Mucosa of stomach (tissue), 1 donor: ENCODE measurements around the gene STK16.

ENCODE experiments used
- H3K27me3 ChIP-seq: one replicate; pipeline ENCODE4 v1.7.0; 2013; ENCODE audit warnings: mild to moderate bottlenecking, low read length; ENCODE audit not compliant: control insufficient read depth, insufficient read depth
- H3K36me3 ChIP-seq: one replicate; pipeline ENCODE4 v1.7.0; 2013; ENCODE audit warnings: low read length; ENCODE audit not compliant: control insufficient read depth, insufficient read depth
- H3K4me1 ChIP-seq: one replicate; pipeline ENCODE4 v1.7.0; 2013; ENCODE audit warnings: mild to moderate bottlenecking, low read length; ENCODE audit not compliant: control insufficient read depth, insufficient read depth
- H3K4me3 ChIP-seq: one replicate; pipeline ENCODE4 v1.7.0; 2013; ENCODE audit warnings: low read length
- H3K9ac ChIP-seq: one replicate; pipeline ENCODE4 v1.7.0; 2013; ENCODE audit warnings: mild to moderate bottlenecking, low read length, moderate library complexity
- H3K9me3 ChIP-seq: one replicate; pipeline ENCODE4 v1.7.0; 2013; ENCODE audit warnings: mild to moderate bottlenecking, low read length, moderate library complexity; ENCODE audit not compliant: control insufficient read depth
- donor health status: Pancreatic carcinoma.

The STK16 gene

GRCh38 chr2:219269362-219270054 is 24.2 kb downstream of the STK16 start:
- H3K27me3 ChIP-seq, result peaks cover 5% of the 10 kb centered on the region

GRCh38 chr2:219270055-219270372 is 24.7 kb downstream of the STK16 start:
- H3K27me3 ChIP-seq, result peaks cover 5% of the 10 kb centered on the region
- H3K4me1 ChIP-seq, result peaks cover 7% of the 10 kb centered on the region
- H3K4me3 ChIP-seq, result no peak overlapping the region
- no peaks in the 10 kb centered on the region for H3K36me3 ChIP-seq
- no peaks in the 10 kb centered on the region for H3K9me3 ChIP-seq
- H3K9ac ChIP-seq, result no peak overlapping the region

More at GRCh38 chr2:219269362-219270054, 24.2 kb downstream of the STK16 start:
- Histone ChIP-seq H3K9me3 (no peaks in the 10 kb centered on the region), H3K4me3 (no peak overlapping the region), H3K4me1 (peaks cover 7% of the 10 kb centered on the region), H3K9ac (no peak overlapping the region), H3K36me3 (no peaks in the 10 kb centered on the region)

- H3K27me3 ChIP-seq, result peaks cover 5% of the 10 kb centered on the region
- H3K9me3 ChIP-seq, result no peaks in the 10 kb centered on the region
- H3K4me3 ChIP-seq, result no peak overlapping the region
- peaks cover 7% of the 10 kb centered on the region for H3K4me1 ChIP-seq
- no peaks in the 10 kb centered on the region for H3K36me3 ChIP-seq
- no peak overlapping the region for H3K9ac ChIP-seq
Measured at GRCh38 chr2:219271021-219271420, 25.7 kb downstream of the STK16 start.

- Histone ChIP-seq H3K36me3 (no peaks in the 10 kb centered on the region), H3K4me1 (peaks cover 7% of the 10 kb centered on the region), H3K27me3 (peaks cover 5% of the 10 kb centered on the region), H3K9ac (no peak overlapping the region), H3K4me3 (no peak overlapping the region), H3K9me3 (no peaks in the 10 kb centered on the region)
Measured at GRCh38 chr2:219272356-219272755, 27.1 kb downstream of the STK16 start.

GRCh38 chr2:219272995-219273394 is 27.7 kb downstream of the STK16 start:
- Histone ChIP-seq H3K9ac (no peak overlapping the region), H3K27me3 (peaks cover 5% of the 10 kb centered on the region), H3K4me1 (peaks cover 14% of the 10 kb centered on the region), H3K4me3 (no peak overlapping the region), H3K9me3 (no peaks in the 10 kb centered on the region), H3K36me3 (no peaks in the 10 kb centered on the region)

- Histone ChIP-seq H3K36me3 (no peaks in the 10 kb centered on the region), H3K27me3 (peaks cover 5% of the 10 kb centered on the region), H3K4me3 (no peak overlapping the region), H3K4me1 (peaks cover 23% of the 10 kb centered on the region), H3K9ac (no peak overlapping the region), H3K9me3 (no peaks in the 10 kb centered on the region)
Measured at GRCh38 chr2:219273937-219274336, 28.7 kb downstream of the STK16 start.

GRCh38 chr2:219274361-219274921 is 29.2 kb downstream of the STK16 start:
- Histone ChIP-seq H3K36me3 (no peaks in the 10 kb centered on the region), H3K9me3 (no peaks in the 10 kb centered on the region), H3K4me1 (peaks cover 22% of the 10 kb centered on the region), H3K4me3 (no peak overlapping the region), H3K27me3 (peaks cover 4% of the 10 kb centered on the region), H3K9ac (no peak overlapping the region)

- H3K9me3 ChIP-seq, result no peaks in the 10 kb centered on the region
- peak overlapping the region; percentile 88 for H3K9ac ChIP-seq
- no peaks in the 10 kb centered on the region for H3K36me3 ChIP-seq
- peaks cover 25% of the 10 kb centered on the region for H3K4me1 ChIP-seq
- H3K27me3 ChIP-seq, result no peaks in the 10 kb centered on the region
- H3K4me3 ChIP-seq, result peak overlapping the region; percentile 58
Measured at GRCh38 chr2:219277703-219278654, 32.7 kb downstream of the STK16 start.

GRCh38 chr2:219278655-219279150 is 33.4 kb downstream of the STK16 start:
- Histone ChIP-seq H3K9me3 (no peaks in the 10 kb centered on the region), H3K4me3 (peak overlapping the region; percentile 58), H3K9ac (peak overlapping the region; percentile 88), H3K36me3 (no peaks in the 10 kb centered on the region), H3K4me1 (peaks cover 25% of the 10 kb centered on the region), H3K27me3 (no peaks in the 10 kb centered on the region)

GRCh38 chr2:219279151-219279915 is 34.1 kb downstream of the STK16 start, which contains the start of gene DNAJB2:
Gene DNAJB2 (plus strand): TSS chr2:219279366. CDS start chr2:219279834, 468 bp downstream.
- Histone ChIP-seq H3K9ac (peak within 1 kb of the TSS; percentile 88), H3K4me1 (peaks cover 25% of the 10 kb centered on the region), H3K27me3 (no peaks in the 10 kb centered on the region)

GRCh38 chr2:219279916-219280516 is 34.7 kb downstream of the STK16 start:
- Histone ChIP-seq H3K9me3 (no peaks in the 10 kb centered on the region), H3K4me1 (peaks cover 27% of the 10 kb centered on the region), H3K9ac (peak overlapping the region; percentile 88), H3K4me3 (peak overlapping the region; percentile 71), H3K36me3 (no peaks in the 10 kb centered on the region), H3K27me3 (no peaks in the 10 kb centered on the region)

More at GRCh38 chr2:219279151-219279915, 34.1 kb downstream of the STK16 start, which contains the start of gene DNAJB2:
- H3K36me3 ChIP-seq, result no peaks in the 10 kb centered on the region
- H3K4me3 ChIP-seq, result peak within 1 kb of the TSS; percentile 71
- no peaks in the 10 kb centered on the region for H3K9me3 ChIP-seq
